Heart right ventricle (tissue), 16 donors: ENCODE measurements around the gene VIPR2. TPM values are rescaled to one million over a fixed set of nuclear protein-coding genes. Genes with fewer than 3 reads are reported as not detected.

Experiments
- ATAC-seq, 8 donors: fragments of 200-7000 bp; cut with Tn5 transposase; one replicate each; pipeline ENCODE4 v1.9.1; 2020; ENCODE audit warnings: mild to moderate bottlenecking in 8 of 8, moderate library complexity in 8 of 8, moderate number of reproducible peaks in 1 of 8
- DNase-seq, 2 donors: peaks; one replicate each; pipeline ENCODE4 v3.0.0-alpha.2; 2020
- H3K27ac ChIP-seq, 10 donors: fragments of 200-600 bp; sonication (generic) in 2 of 10; one replicate each; pipeline versions ENCODE4 v1.5.0 to v1.8.0; 2020 to 2022; ENCODE audit warnings: mild to moderate bottlenecking in 3 of 10
- H3K27me3 ChIP-seq, 7 donors: fragments of 200-600 bp; one replicate each; pipeline ENCODE4 v1.8.0; 2021 to 2022; ENCODE audit warnings: mild to moderate bottlenecking in 2 of 7
- H3K36me3 ChIP-seq, 9 donors: fragments of 200-600 bp; sonication (generic) in 1 of 9; one replicate each; pipeline versions ENCODE4 v1.5.0 to v1.8.0; 2020 to 2022; ENCODE audit warnings: mild to moderate bottlenecking in 2 of 9
- H3K4me1 ChIP-seq, 9 donors: fragments of 200-600 bp; sonication (generic) in 1 of 9; one replicate each; pipeline versions ENCODE4 v1.5.0 to v1.8.0; 2020 to 2022; ENCODE audit warnings: mild to moderate bottlenecking in 4 of 9
- H3K4me3 ChIP-seq, 10 donors: fragments of 200-600 bp; sonication (generic) in 2 of 10; one replicate each; pipeline versions ENCODE4 v1.5.0 to v1.8.0; 2020 to 2022; ENCODE audit warnings: mild to moderate bottlenecking in 7 of 10, moderate library complexity in 2 of 10
- H3K9me3 ChIP-seq, 11 donors: fragments of 200-600 bp in 10 of 11; sonication (generic) in 2 of 11; one replicate each; pipeline versions ENCODE4 v1.5.0 to v1.8.0; 2013 to 2022; ENCODE audit warnings: mild to moderate bottlenecking in 2 of 11, control low read depth in 1 of 11, moderate library complexity in 1 of 11
- WGBS, 2 donors: extraction: QIAGEN DNeasy Blood & Tissue Kit; methylation state at CpG; one replicate each; pipeline ENCODE4 v1.1.7; 2013; ENCODE audit warnings: inconsistent platforms in 1 of 2; 5-methylcytosine and 5-hydroxymethylcytosine counted together
- intact Hi-C, 10 donors: fragments of 100-400 bp; cut with DNase I; formaldehyde crosslinking; loops; one replicate each; pipeline versions ENCODE4 v1.11.1 to v1.14.2; 2022
- polyA plus RNA-seq, 2 donors: library from polyadenylated mRNA; stranded (reverse); fragments of 200-250 nt; gene quantifications; one replicate each; pipeline ENCODE4 v1.2.3, GENCODE V29; 2013
- total RNA-seq, 10 donors: library from RNA; stranded (reverse); fragmentation: NEBNext Ultra II Directional in 3 of 10; extraction: Animal tissue kit (Norgen Biotek cat#: 25700) in 3 of 10; gene quantifications; one replicate each; pipeline versions ENCODE4 v1.2.1 to v1.2.4, GENCODE V29; 2021 to 2023
- TF ChIP-seq, protein P1 (sequence below), 9 donors: fragments of 200-600 bp; sonication (generic) in 2 of 9; IDR thresholded peaks; one replicate each; pipeline versions ENCODE4 v1.5.0 to v1.8.0; 2021 to 2022; ENCODE audit warnings: antibody characterized with exemption in 9 of 9, mild to moderate bottlenecking in 5 of 9, moderate library complexity in 1 of 9
- donor health status: Arrhythmogenic right ventricular cardiomyopathy.
- donor health status: ischemic (EF 13 %, LVEDD 7.1; RV severe dilation, severe dysfunction).
- donor health status: healthy with polysubstance abuse.
- donor health status: DM: no; HTN: yes; CAD: no.
- donor health status: DM: no; HTN: no; CAD: no.
- donor health status: ischemic (EF 25% LVEDD 6.9; RV normal size, moderate dysfunction).
- donor health status: ischemic (EF 25% LVEDD 5.7; RV mildly dilated, moderate dysfunction).
- donor health status: healthy.
- donor health status: DM: yes; HTN: yes; CAD: no.
- donor health status: Ischemic cardiomyopathy.
- donor health status: ischemic (EF 35%, LVEDD 5.7; RV mildly dilated, moderate dysfunction).
- donor health status: nonischemic (EF 11% LVEDD 7.7; RV severe dilation, severe dysfunction).
- donor health status: DM: yes; HTN: yes; CAD: no.
- donor health status: PGD.
- donor health status: ischemic (EF 29% LVEDD 5.4; RV normal size, mild dysfunction).
- donor health status: nonischemic (EF 23%, LVEDD 6.1; RV moderate dilation, normal function).

Gene VIPR2
- total and polyA plus RNA-seq, 12 donors, result 3.0 to 30.6 (median 19.1) TPM

DNA sequence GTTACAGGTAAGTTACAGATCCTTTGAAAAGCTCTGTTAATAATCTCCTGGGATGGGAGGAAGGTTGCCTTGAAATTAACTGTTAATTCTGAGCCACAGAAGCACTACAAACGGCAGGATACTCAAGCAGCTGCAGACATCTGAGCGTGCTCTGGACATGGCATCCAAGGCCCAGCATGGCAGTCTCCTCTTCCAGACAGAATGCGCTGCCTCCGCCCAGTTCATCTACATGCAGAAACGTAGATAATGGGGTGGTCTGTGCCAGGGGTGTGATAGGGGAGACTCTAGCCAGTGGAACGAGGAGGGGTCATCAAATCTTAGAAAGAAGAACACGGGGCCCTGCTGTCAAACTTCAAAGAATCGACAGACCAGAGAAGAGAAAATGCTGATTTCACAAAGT is 13.8 kb downstream of the VIPR2 start:
- no peak overlapping the region for H3K4me3 ChIP-seq
- TF ChIP-seq, protein P1, sequence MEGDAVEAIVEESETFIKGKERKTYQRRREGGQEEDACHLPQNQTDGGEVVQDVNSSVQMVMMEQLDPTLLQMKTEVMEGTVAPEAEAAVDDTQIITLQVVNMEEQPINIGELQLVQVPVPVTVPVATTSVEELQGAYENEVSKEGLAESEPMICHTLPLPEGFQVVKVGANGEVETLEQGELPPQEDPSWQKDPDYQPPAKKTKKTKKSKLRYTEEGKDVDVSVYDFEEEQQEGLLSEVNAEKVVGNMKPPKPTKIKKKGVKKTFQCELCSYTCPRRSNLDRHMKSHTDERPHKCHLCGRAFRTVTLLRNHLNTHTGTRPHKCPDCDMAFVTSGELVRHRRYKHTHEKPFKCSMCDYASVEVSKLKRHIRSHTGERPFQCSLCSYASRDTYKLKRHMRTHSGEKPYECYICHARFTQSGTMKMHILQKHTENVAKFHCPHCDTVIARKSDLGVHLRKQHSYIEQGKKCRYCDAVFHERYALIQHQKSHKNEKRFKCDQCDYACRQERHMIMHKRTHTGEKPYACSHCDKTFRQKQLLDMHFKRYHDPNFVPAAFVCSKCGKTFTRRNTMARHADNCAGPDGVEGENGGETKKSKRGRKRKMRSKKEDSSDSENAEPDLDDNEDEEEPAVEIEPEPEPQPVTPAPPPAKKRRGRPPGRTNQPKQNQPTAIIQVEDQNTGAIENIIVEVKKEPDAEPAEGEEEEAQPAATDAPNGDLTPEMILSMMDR (IDR thresholded peaks at IDR 0.05), result no peak
- 72 to 75% methylated on average over 8 of the region's 8 CpGs for WGBS, 2 donors
- no peaks in the 10 kb centered on the region for H3K9me3 ChIP-seq
- H3K27me3 ChIP-seq, result peaks cover 0 to 7% (median 0%) of the 10 kb centered on the region in 7 donors
- no peak overlapping the region for H3K27ac ChIP-seq
- no peaks in the 10 kb centered on the region for H3K4me1 ChIP-seq
- intact Hi-C loops, result loop anchor here in 1 of 10 donors (10.0 kb wide), 1 partner anchor 76 kb away; no protein-coding TSS in a partner anchor
- ATAC-seq, result no peak
- DNase-seq, result no peak
- H3K36me3 ChIP-seq, result no peaks in the 10 kb centered on the region

DNA sequence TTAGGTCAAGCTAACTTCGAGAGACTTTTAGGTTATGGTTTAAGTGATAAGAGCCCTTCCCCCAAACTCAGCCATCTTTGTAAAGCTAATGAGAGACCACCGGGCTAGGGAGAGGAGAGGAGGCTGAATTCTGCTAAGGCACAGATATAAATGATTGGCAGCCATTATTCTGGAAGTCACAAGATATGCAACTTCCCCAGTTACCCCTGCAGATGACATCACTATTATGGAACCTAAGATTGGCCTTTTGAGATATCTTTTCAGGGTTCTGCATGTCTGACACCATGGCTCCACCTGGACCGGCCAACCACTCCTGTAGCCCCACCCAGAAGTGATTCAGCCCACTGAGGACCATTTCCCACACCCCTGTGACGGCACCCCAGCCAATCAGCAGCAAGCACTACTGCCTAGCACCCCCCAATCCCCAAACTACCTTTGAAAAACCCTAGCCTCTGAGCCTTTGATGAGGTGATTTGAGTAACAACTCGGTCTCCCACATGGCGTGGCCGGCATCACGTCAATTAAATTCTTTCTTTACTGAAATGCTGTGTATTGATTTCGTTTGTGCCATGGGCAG is 14.4 kb downstream of the VIPR2 start:
- ATAC-seq (no peak), DNase-seq (no peak)
- H3K4me1 ChIP-seq, result no peaks in the 10 kb centered on the region
- H3K36me3 ChIP-seq, result no peaks in the 10 kb centered on the region
- no peak overlapping the region for H3K4me3 ChIP-seq
- TF ChIP-seq, protein P1 (IDR thresholded peaks at IDR 0.05), result no peak
- intact Hi-C loops, result loop anchor here in 1 of 10 donors (10.0 kb wide), 1 partner anchor 75 kb away; no protein-coding TSS in a partner anchor
- 88 to 91% methylated on average over 9 of the region's 9 CpGs for WGBS, 2 donors
- H3K27me3 ChIP-seq, result peaks cover 0 to 7% (median 0%) of the 10 kb centered on the region in 7 donors
- no peak overlapping the region for H3K27ac ChIP-seq
- no peaks in the 10 kb centered on the region for H3K9me3 ChIP-seq

DNA sequence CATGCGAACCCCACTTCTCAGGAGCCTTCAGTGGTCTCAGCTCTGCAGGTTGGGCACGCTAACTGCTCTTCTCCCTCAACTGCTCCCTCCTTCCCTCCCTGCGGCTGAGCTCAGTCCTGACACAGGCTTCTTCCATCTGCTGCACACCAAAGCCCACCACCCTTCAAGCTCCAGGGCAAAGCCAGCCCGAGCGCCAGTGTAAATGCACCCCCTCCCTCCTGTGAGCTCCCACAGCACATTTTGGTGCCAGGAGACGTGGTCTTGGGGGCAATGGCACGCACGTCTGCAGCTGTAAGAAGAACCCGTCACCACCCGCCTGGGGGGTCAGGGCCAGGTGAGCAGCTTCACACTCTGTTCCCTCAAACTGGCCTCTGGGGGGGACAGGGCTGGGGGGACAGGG is 15.9 kb downstream of the VIPR2 start:
- peaks cover 0 to 7% (median 0%) of the 10 kb centered on the region in 7 donors for H3K27me3 ChIP-seq
- no peak for DNase-seq
- no peak overlapping the region for H3K27ac ChIP-seq
- no peak for ATAC-seq
- H3K36me3 ChIP-seq, result no peaks in the 10 kb centered on the region
- WGBS, 2 donors, result 86 to 90% methylated on average over 10 of the region's 10 CpGs
- H3K4me1 ChIP-seq, result no peaks in the 10 kb centered on the region
- intact Hi-C loops, result no loop called here
- no peaks in the 10 kb centered on the region for H3K9me3 ChIP-seq
- TF ChIP-seq, protein P1 (IDR thresholded peaks at IDR 0.05), result no peak
- H3K4me3 ChIP-seq, result no peak overlapping the region

DNA sequence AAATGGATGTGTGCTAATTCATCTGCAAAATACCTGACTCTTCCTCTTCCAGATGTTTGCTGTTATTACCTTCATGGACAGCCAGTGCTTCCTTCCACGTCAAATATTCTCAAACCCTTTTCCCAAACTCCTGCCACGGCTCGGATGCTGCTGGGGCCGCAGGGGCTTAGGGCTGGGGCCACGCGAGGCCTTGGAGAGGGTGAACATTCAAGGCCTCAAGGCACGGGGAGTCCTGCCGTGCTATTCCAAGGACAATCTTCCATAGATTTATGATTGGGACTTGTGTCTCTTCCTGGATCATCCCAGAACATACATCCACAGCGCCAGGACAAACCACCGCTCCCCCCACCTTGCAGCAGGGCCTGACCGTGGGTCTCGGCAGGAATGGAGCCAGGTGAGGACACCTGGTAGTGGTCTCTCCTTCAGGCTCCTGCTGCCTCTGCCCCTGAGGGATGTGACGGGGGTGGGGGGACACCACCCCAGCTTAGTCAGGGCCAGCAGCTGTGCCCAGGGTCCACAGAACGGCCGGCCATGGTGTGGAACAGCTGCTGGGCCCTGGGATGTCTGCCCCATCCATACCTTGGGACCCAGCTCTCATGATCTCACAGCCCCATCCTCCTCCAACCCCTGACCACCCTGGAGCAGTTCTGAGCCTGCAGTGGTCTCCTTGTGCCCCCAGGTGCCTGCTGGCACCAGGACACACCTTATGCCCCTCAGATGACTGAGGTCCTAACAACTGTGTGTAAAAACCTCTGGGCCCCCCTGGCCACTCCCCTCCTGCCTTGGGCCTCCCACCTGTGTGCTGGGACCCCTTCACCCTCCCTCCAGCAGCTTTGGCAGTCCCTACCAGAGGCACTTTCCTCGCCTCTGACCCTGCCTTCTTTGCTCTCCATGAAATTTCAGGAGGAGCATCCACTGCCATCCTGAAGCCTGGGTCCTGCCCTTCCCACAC is 16.7 kb downstream of the VIPR2 start:
- peaks cover 0 to 5% (median 0%) of the 10 kb centered on the region in 11 donors for H3K9me3 ChIP-seq
- no peak for DNase-seq

More for the DNA sequence above, 16.7 kb downstream of the VIPR2 start:
- TF ChIP-seq, protein P1 (IDR thresholded peaks at IDR 0.05), result no peak
- Histone ChIP-seq H3K27me3 (peaks cover 0 to 7% (median 0%) of the 10 kb centered on the region in 7 donors), H3K4me3 (no peak overlapping the region), H3K27ac (no peak overlapping the region), H3K36me3 (no peaks in the 10 kb centered on the region), H3K4me1 (no peaks in the 10 kb centered on the region)
- intact Hi-C loops, result no loop called here
- WGBS, 2 donors, result 83 to 92% methylated on average over 16 of the region's 16 CpGs
- ATAC-seq, result peak in 2 of 8 donors; percentile 18 to 44
